Osteoblast (primary cell): Measurements from ENCODE around the gene DPYSL5. TPM values are rescaled to one million over a fixed set of nuclear protein-coding genes. Genes with fewer than 3 reads are reported as not detected.

ENCODE experiments used
- DNase-seq: peaks from one replicate; pipeline ENCODE4 v3.0.0; 2011; ENCODE audit warnings: low spot score, mixed read lengths; ENCODE audit not compliant: insufficient read length; ENCODE audit errors: missing footprints
- H2AFZ ChIP-seq: 2 replicates; pipeline ENCODE4 v1.6.0; 2011; ENCODE audit warnings: mild to moderate bottlenecking, low read length
- H3K27ac ChIP-seq: 2 replicates; pipeline ENCODE4 v1.5.1; 2011; ENCODE audit warnings: mild to moderate bottlenecking, low read depth, low read length, moderate library complexity
- H3K27me3 ChIP-seq: 2 replicates; pipeline ENCODE4 v1.6.0; 2012; ENCODE audit warnings: mild to moderate bottlenecking, control low read depth, inconsistent platforms, low read length, moderate library complexity; ENCODE audit not compliant: insufficient read depth
- H3K36me3 ChIP-seq: 2 replicates; pipeline ENCODE4 v1.5.1; 2011; ENCODE audit warnings: mild to moderate bottlenecking, low read length, control low read depth, moderate library complexity; ENCODE audit not compliant: insufficient read depth
- H3K4me1 ChIP-seq: 2 replicates; pipeline ENCODE4 v1.5.1; 2011; ENCODE audit warnings: mild to moderate bottlenecking, low read length, control low read depth, moderate library complexity; ENCODE audit not compliant: insufficient read depth
- H3K4me2 ChIP-seq: 2 replicates; pipeline ENCODE4 v1.6.0; 2011; ENCODE audit warnings: mild to moderate bottlenecking, low read length; ENCODE audit not compliant: insufficient read depth
- H3K4me3 ChIP-seq: fragments of 200-600 bp; sonication (generic); 3 replicates; pipeline ENCODE4 v1.5.1; 2012; ENCODE audit warnings: mild to moderate bottlenecking, low read length, inconsistent platforms; ENCODE audit not compliant: insufficient read depth
- H3K79me2 ChIP-seq: 2 replicates; pipeline ENCODE4 v1.6.0; 2012; ENCODE audit warnings: mild to moderate bottlenecking, low read length, control low read depth, inconsistent platforms; ENCODE audit not compliant: insufficient read depth
- H3K9me3 ChIP-seq: 2 replicates; pipeline ENCODE4 v1.5.1; 2011; ENCODE audit warnings: low read depth, low read length, control low read depth
- H4K20me1 ChIP-seq: 2 replicates; pipeline ENCODE4 v1.6.0; 2012; ENCODE audit warnings: mild to moderate bottlenecking, low read length, control low read depth; ENCODE audit not compliant: insufficient read depth
- CTCF ChIP-seq: IDR thresholded peaks from 2 replicates; pipeline ENCODE4 v1.5.1; 2011; ENCODE audit warnings: mild to moderate bottlenecking, low read depth, low read length, moderate library complexity; ENCODE audit errors: extremely low read depth
- total RNA-seq: library from RNA; depleted of rRNA; stranded (reverse); fragments of >200 nt; gene quantifications from 2 replicates; pipeline ENCODE4 v1.2.3, GENCODE V29; 2012

The DPYSL5 gene
- total RNA-seq, 1 donor: not detected

DNA sequence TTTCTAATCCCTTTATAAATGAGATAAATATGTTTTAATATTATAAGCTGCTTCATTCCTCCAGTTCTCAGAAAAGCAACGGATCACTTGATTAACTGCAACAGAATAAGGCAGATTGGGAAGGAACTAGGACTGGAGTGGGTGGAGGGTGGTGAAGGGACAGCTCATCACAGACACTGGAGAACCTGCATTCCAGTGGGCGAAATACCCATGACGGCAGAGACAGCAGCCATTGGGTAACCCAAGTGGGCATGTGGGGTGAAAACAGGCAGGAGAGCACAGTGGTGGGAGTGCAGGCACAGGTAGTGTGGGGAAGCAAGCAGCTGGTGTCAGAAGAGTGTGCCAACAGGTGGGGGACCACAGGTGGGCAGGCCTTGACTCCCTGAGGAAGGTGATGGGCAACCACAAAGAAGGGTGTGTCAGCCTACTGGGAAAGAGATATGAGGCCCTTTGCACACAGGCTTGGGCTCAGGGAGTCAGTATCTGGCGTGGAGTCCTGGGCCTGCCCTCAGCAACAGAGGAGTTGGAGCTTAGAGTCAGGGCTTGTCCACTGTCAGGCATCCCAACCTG is 27.2 kb downstream of the DPYSL5 start:
- Histone ChIP-seq H4K20me1 (no peaks in the 10 kb centered on the region), H3K36me3 (no peaks in the 10 kb centered on the region), H3K27ac (no peak overlapping the region), H3K4me3 (no peak overlapping the region), H3K79me2 (no peaks in the 10 kb centered on the region), H3K4me2 (no peak overlapping the region), H2AFZ (no peak overlapping the region), H3K4me1 (no peaks in the 10 kb centered on the region), H3K27me3 (peaks cover 22% of the 10 kb centered on the region), H3K9me3 (no peaks in the 10 kb centered on the region)
- no peak for DNase-seq
- no peak for TF ChIP-seq CTCF

- H3K4me1 ChIP-seq: no peaks in the 10 kb centered on the region
- H3K4me2 ChIP-seq: no peak overlapping the region
- H3K79me2 ChIP-seq: no peaks in the 10 kb centered on the region
- H3K27me3 ChIP-seq: peaks cover 27% of the 10 kb centered on the region
- H3K4me3 ChIP-seq: no peak overlapping the region
- no peak overlapping the region for H3K27ac ChIP-seq
- H3K9me3 ChIP-seq: no peaks in the 10 kb centered on the region
- DNase-seq: no peak
- no peak for TF ChIP-seq CTCF
- H4K20me1 ChIP-seq: no peaks in the 10 kb centered on the region
- no peak overlapping the region for H2AFZ ChIP-seq
- H3K36me3 ChIP-seq: no peaks in the 10 kb centered on the region
Measured at GRCh38 chr2:26875808-26876207, 27.9 kb downstream of the DPYSL5 start.

DNA sequence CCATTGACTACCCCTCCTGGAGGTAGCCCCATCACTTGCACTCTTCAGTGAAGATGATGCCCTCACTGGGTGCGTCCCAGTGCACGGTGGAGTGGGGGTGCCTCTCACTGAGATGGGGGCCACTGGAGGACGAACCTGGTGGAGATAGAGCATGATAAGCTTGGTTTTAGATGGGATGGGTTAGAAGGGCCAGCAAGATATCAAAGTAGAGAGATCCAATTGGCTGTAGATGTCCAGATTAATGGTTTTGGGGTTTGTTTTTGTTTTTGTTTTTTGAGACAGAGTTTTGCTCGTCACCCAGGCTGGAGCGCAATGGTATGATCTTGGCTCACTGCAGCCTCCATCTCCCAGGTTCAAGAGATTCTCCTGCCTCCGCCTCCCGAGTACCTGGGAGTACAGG is 28.3 kb downstream of the DPYSL5 start:
- H3K79me2 ChIP-seq: no peaks in the 10 kb centered on the region
- peaks cover 28% of the 10 kb centered on the region for H3K27me3 ChIP-seq
- H4K20me1 ChIP-seq: no peaks in the 10 kb centered on the region
- no peaks in the 10 kb centered on the region for H3K9me3 ChIP-seq
- H3K27ac ChIP-seq: no peak overlapping the region
- TF ChIP-seq CTCF: no peak
- no peak overlapping the region for H3K4me2 ChIP-seq
- H3K4me3 ChIP-seq: no peak overlapping the region
- no peaks in the 10 kb centered on the region for H3K36me3 ChIP-seq
- no peaks in the 10 kb centered on the region for H3K4me1 ChIP-seq
- no peak overlapping the region for H2AFZ ChIP-seq
- DNase-seq: no peak

DNA sequence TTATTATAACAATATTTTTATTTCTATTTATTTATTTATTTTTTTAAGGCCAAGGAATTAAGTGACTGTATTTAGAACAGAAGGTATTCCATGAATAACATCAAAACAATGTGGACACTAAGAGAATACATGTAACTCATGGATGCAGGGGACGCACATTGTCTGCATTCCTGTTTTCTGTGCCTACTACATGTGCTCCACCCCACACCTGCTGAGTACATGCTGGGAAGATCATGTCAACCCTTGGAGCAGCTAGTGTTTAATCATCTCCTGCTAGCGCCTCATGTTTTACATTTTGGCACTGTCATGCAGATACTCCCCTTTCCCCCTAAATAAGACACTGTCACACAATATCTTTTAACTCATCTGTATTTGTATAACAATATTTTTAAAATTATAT is 29.3 kb downstream of the DPYSL5 start:
- no peaks in the 10 kb centered on the region for H3K4me1 ChIP-seq
- H3K27me3 ChIP-seq: peaks cover 24% of the 10 kb centered on the region
- no peaks in the 10 kb centered on the region for H3K9me3 ChIP-seq
- H3K4me2 ChIP-seq: no peak overlapping the region
- H3K4me3 ChIP-seq: no peak overlapping the region
- no peak overlapping the region for H3K27ac ChIP-seq
- no peak for TF ChIP-seq CTCF
- H3K36me3 ChIP-seq: no peaks in the 10 kb centered on the region
- DNase-seq: no peak
- H4K20me1 ChIP-seq: no peaks in the 10 kb centered on the region
- no peaks in the 10 kb centered on the region for H3K79me2 ChIP-seq
- H2AFZ ChIP-seq: no peak overlapping the region
